OCI-LY3 (cell line): Measurements from ENCODE around the gene SLC35F3.

Source experiments
- EZH2phosphoT487 ChIP-seq: fragments of 200-600 bp; shearing (Covaris generic); IDR thresholded peaks from 2 replicates; pipeline ENCODE4 v1.6.1; 2018; ENCODE audit warnings: antibody characterized with exemption, mixed run types, low read depth
- TF ChIP-seq, protein P1 (sequence below): fragments of 200-600, 300-600 bp; sonication (generic); IDR thresholded peaks from 2 replicates; pipeline ENCODE4 v1.5.1; 2014; ENCODE audit warnings: antibody characterized with exemption, low read length, low read depth

DNA sequence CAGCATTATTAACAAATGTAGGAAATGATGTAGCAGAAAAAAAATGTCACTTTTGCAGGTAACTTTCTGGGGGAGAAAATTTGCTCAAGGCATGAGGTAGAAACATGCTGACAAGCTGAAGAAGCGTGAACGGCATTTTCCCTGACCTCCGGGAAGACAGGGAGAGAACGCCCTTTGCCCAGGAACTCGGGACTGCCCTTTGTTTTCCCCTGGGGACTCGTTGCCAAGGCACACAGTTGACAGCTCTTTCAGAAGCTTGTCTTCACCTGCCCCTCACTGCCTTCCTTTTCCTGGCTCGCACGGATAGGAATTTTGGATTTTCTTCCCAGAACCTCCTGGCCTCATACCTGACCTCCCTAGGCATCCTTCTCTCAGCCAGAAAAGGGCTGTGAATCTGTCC lies 416.1 kb downstream of the SLC35F3 start:
- TF ChIP-seq, protein P1, sequence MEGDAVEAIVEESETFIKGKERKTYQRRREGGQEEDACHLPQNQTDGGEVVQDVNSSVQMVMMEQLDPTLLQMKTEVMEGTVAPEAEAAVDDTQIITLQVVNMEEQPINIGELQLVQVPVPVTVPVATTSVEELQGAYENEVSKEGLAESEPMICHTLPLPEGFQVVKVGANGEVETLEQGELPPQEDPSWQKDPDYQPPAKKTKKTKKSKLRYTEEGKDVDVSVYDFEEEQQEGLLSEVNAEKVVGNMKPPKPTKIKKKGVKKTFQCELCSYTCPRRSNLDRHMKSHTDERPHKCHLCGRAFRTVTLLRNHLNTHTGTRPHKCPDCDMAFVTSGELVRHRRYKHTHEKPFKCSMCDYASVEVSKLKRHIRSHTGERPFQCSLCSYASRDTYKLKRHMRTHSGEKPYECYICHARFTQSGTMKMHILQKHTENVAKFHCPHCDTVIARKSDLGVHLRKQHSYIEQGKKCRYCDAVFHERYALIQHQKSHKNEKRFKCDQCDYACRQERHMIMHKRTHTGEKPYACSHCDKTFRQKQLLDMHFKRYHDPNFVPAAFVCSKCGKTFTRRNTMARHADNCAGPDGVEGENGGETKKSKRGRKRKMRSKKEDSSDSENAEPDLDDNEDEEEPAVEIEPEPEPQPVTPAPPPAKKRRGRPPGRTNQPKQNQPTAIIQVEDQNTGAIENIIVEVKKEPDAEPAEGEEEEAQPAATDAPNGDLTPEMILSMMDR = no peak
- TF ChIP-seq EZH2phosphoT487 = no peak
